NOMO-1 treated with DMSO at 0.1 percent for 48 hours (cell line): Measurements from ENCODE around the gene RABAC1.
"Not testable (repeated sequence)": the region's sequence is repeated elsewhere in the genome, so short reads cannot be mapped to it uniquely, and the experiment has no call there.

ENCODE experiments used
- DNase-seq: peaks from one replicate; lab custom pipeline; 2025; ENCODE audit not compliant: unreplicated experiment; lab: John Stamatoyannopoulos, UW

Gene RABAC1

DNA sequence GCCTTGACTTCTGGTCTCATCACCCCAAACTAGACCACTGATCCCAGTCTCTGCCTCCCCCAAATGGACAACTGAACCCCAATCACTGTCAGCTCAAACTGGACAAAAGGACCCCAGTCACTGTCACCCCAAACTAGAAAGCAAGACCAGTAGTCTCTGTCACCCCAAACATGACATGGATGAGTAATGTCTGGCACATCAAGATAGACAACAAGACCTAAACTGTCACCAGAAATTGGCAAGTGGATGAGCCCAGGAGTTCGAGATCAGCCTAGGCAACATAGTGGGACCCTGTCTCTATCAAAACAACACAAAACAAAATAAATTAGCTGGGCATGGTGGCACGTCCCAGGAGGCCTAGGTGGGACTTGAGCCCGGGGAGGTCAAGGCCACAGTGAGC lies 12.0 kb downstream of the RABAC1 start:
- no peak for DNase-seq

DNA sequence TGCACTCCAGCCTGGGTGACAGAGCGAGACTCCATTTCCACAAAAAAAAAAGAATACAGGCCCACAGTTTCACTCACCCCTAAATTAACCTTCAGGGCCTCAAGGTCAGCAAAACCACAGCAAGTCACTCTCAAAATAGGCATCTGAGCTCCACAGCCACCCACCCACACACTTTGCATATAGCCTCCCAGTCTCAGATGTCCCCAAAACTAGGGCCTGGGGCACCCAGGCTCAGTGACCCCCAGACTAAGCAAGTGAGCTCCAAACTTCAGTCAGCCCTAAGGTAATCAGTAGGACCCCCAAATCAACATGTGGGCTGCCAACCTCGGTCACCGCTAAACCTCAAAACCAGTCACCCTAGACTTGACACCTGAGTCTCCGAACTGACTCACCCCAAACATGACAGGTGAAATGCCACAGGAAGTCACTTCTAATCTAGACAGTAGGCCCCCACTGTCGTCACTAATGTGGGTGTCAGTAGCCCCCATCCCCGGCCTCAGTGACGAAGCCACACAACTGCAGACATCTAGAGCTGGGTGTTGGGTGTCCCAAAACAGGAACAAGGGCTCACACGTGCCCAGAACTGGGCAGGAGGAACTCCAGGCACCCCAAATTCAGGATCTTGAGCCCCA lies 13.9 kb downstream of the RABAC1 start:
- DNase-seq: no peak

DNA sequence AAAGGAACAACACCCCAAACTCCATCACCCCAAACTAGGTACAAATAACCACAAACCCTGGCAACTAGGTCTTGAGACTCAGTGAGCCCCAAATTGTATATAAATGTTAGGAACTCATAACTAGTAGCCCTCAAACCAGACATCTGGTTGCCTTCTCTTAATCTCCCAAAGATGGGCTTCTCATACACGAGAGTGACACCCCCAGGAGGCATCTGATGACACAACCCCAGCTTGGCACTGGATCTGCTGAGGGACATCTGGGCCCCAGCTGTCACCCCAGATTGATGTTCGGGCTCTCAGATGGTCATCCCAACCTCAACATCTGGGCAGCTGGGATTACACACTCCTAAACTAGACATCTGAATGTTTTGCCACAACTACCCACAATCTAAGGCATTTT lies 14.8 kb downstream of the RABAC1 start:
- no peak for DNase-seq

DNA sequence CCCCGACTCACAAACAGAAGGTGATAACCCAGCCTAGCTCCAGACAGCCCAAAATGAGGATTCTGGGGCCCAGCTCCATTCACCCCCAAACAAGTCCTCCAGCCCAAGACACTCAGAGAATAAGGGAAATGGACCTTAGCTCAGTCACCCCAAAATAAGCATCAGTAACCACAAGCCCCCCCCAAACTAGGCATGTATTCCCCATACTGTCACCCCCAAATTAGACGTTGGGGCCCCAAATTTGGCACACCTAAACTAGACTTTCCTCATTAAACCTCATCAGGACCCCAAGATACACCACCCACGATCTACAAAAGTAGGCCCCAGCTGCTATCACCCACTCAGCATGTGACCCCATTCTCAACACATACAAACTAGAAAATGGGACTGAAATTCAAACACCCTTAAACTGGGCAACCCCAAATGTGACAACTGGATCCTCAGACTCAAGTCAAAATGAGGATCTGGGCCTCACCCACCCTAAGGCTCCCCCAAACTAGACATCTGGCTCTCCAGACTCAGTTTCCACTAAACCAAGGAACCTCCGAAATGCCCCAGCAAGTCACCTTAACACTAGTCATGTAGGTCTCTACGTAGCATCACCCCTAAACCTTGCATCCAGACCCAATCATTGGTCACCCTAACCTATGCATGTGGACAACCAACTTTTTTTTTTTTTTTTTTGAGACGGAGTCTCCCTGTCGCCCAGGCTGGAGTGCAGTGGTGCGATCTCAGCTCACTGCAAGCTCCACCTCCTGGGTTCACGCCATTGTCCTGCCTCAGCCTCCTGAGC lies 17.5 kb downstream of the RABAC1 start:
- DNase-seq: no peak

DNA sequence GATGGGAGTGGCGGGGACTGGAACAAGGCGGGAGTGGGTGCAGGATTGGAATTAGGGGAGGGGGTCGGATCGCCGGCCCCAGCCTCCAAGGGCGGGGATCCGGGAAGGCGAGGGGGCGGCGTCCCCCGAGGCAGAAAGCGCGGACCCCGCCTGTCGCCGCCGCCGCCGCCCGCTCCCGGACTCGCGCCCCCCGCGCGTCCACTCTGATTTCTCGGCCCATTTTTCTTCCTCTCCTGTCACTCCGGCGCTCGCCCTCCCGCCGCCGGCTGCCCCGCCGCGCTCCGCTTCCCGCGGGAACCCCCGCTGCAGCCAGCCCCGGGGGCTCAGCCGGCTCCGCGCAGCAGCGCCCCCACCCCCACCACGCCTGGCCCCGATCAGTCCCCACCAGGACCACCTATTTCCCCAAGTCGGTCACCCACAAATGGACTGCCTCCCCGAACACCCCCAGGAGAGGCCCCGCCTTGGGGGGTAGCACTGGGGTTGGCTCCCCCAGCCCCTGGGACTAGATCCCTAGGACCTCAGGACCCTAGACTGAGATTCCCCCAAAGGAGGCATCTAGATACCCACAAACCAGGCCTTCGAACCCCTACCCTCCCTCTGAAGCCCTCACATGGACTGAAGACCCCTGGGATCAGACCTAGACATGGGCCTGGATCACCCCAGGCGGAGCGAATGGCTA lies 18.3 kb downstream of the RABAC1 start:
- DNase-seq: no peak

DNA sequence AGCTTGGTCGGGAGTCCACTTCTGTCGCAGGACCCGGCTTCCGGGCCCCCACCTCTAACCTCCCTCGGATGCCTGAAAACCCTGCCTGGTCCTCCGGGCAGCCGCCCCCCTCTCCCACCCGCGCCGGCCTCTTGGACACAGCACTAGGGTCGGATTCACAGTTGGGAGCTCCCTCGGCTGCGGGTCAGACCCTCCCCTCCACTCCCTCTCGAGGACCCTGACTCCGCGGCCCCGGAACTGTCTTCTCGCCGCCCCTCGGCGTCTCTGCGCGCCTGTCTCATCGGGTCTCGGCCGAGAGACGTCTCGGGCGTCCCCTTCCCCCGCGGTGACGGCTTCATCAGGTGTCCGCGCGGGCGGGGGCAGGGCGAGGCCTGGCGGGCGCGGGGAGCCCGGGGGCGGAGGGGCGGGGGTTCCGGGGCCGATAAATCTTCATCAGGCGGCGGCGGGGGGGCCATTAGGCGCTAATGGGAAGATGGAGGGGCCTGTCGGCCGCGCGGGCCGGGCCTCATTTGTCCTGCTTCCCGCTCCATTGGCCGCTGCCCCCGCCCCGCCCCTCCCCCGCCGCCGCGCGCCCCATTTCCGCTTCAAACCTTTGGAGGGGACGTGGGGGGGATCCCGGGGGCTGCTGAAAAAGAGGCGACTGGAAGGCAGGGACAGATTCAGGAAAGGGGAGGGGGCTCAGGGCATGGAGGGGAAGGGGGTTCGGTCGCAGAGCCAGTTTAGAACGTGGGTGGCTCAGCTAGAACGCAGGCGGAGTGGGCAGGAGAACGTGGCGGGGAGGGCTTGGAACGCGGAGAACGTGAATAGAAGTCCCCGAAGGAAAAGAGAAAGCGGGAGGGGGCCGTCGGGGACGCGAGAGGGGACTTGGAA lies 19.0 kb downstream of the RABAC1 start:
- peak; percentile 24 for DNase-seq

DNA sequence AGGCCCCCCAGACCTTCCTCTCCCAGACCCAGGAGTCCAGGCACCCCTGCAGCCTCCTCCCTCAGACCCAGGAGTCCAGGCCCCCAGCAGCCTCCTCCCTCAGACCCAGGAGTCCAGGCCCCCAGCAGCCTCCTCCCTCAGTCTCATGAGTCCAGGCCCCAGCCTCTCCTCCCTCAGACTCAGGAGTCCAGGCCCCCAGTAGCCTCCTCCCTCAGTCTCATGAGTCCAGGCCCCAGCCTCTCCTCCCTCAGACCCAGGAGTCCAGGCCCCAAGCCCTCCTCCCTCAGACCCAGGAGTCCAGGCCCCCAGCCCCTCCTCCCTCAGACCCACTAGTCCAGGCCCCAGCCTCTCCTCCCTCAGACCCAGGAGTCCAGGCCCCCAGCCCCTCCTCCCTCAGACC lies 19.9 kb downstream of the RABAC1 start:
- DNase-seq: not testable (repeated sequence)

DNA sequence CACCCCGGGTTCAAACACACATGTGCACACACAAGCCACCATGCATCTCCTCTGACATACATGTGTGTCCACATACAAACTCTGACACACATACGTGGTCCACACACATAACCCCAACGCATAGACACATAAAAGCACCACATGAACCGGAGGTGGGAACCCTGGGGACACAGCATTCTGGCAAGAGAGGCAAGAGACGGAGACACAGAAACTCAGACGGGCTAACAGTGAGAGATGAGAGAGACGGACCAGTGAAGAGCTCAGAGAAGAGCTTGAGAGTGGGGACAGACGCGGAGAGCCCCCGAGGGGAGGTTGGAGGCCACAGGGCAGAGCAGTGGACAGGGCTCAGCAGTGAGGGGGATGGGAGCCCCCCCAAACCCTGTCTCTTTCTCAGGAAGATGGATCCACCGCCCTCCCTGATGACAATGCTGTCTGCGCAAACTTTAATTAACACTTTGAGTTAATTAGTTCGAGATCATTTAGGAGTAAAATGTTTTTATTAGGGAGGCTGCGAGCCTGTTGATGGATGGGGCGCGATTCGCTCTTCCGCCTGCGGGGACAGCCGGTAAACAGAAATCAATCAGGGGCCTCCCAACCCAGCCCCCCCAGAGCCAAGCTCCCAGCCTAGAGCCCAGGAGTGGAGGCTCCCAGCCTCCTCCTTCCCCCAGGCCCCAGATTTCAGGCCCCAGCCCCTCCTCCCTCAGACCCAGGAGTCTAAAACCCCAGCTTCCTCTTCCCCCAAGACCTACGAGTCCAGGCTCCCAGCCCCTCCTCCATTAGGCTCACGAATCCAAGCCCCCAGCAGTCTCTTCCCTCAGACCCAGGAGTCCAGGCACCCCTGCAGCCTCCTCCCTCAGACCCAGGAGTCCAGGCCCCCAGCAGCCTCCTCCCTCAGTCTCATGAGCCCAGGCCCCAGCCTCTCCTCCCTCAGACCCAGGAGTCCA lies 21.3 kb downstream of the RABAC1 start:
- peak; percentile 36 for DNase-seq

DNA sequence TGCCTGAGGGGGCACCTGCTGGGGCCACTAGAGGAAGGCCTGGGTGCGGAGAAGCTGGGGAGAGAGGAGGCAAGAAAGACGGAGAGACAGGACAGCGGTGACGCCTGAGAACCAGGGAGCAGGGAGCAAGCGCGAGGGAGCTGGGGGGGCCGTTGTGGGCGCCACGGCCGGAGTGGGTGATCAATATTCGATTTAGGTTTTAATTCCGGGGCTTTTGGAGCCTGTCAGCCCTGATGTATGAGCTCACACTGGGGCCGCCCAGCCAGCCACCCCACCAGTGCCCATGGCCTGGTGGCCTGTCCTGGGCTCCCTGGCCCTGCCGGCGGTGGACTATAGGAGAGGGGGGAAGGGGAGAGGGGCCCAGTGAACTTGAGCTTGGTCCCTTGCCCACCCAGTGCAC lies 22.2 kb downstream of the RABAC1 start:
- no peak for DNase-seq

DNA sequence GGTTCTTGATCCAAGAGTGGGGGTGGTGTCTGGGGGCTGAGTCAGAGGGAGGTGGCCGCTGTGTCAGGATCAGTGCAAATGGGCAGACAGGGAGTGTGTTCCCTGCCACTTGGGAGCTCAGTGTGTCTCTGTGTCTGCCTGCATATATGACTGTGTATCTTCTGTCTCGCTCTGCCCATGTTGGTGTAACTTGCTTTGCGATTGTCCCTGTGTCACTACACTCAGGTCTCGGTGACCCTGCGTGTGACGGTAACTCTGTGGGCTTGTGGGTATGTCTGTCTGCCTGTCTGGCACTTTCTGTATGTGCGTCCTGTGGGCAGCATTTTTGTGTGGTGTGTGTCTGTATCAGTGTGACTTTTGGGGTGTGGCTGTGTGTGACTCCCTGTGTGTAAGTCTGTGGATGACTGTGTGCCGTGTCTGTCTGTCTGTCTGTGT lies 22.7 kb downstream of the RABAC1 start:
- DNase-seq: no peak

DNA sequence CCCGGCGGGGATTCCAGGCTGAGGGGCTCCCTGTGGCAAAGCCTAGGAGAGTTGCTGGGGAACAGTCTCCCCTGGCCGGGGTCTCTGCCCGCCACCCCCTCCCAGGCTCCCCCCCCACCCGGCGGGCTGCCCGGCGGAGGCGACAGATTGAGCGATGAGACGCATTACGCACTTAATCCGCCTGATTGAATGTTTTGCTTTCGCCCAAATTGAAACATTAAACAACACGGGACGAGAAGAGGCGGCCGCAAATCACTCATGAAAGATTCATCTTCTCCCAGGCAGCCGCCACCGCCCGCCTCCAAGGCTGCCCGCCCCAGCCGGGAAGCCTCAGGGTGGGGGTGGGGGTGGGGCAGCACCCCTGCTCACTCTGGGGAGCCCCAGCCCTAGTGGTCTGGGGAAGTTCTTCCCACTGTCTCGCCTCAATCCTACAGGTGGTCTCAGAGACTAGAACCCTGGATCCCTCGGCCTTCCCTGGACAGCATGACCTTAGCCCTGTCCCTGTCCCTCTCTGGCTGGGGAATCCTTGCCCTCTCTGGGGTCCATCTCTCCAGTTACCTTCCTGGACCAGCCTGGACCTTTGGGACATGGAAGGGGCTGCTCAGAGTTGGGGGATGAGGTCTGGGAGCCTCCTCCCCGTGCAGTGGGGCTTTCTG lies 23.2 kb downstream of the RABAC1 start:
- no peak for DNase-seq

DNA sequence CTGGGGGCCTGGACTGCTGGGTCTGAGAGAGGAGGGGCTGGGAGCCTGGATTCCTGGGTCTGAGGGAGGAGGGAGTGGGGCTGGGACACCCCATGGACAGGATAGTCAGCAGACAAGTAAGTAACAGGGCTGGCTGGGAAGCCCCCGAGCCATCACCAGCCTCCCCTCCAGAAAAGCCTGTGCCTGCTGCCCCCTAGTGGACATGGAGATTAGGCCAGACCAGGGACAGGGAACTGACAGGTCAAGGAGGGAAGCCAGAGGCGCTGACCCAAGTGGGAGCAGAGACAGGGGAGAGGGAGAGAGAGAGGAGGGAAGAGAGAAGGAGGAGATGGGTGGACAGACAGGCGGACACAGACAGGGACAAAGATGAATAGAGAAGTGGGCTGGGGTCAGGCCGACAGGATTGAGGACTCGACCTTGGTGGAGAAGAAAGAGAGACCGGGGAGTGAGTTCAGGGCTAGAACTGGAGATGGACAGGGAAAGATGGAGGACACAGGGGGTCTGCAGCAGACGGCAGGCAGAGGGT lies 24.2 kb downstream of the RABAC1 start:
- DNase-seq: peak; percentile 46

DNA sequence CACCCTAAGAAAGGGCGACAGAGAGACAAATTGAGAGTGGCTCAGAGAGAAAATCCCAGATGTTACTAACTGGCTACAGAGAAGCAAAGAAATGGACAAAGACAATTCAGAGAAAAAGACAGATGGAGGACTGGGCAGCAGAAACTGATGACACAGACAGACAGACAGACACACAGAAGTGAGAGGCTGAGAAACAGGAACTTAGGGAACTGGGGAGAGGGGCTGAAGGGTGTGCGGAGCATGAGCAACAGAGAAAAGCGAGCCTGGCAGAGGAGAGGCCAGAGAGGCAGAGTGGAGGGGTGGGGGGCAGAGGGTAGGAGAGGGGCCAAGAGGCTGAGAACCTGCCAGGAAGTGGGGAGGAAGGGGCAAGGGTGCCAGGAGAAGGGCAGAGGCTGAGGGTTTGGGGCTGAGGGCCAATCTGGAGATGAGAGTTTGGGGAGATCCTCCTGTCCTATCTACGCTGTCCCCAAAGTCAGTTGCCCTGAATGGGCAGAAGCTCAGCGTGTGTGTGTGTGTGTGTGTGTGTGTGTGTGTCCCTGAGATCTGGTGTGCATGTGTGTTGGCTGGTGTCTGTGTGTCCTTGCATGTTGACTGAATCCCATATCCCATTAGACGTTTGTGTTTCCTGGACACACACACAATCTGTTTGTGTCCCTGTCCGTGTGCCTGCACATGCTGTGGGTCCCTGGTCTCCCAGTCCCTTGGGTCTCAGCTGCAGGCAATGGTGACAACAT lies 25.3 kb downstream of the RABAC1 start:
- DNase-seq: peak; percentile 31

DNA sequence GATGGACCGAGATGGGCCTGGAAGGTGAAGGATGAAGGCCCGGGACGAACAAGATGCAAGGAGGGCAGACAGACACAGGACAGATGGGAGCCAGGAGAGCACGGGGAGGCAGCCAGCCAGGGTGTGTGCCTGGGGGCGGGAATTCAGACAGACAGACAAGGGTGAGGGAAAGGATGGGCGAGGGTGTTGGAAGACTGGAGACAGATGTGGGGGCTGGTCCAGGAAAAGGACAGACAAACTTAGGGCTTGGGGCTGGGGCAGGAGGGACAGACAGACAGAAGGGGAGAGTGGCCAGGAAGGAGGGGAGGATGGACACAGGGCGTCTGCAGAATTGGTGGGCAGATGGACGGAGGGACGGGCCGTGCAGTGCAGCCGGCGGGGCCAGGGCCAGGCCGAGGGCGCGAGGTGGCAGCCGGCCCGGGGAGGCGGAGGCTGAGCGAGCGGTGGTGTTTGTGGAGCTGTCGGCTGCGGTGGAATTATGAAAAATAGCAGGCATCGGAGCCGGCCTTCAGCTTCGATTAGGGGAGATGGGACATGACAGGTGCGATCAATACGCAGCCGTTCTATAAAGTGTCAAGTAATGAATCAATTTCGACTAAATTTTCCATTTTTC lies 26.3 kb downstream of the RABAC1 start:
- DNase-seq: no peak

DNA sequence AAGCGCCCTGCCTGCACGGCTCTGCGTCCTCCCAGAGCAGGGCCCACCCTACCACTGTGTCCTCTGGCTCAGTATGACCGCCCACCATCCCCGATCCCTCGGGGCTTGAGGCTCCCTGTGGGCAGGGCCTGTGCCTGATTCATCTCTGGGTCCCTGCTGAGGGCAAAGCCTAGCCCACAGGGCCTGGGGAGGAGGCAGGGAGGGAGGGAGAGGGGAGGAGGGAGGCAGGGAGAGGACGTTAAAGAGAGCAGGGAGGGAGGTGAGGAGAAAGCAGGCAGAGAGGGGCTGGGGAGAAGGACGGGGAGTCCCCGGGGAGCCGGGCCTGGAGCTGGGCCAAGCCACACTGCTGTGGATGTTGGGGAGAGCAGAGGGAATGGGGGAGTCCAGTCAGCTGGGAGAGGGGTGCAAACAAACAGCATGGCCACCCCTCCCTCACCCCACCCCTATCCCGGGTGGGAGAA lies 26.8 kb downstream of the RABAC1 start:
- DNase-seq: no peak

DNA sequence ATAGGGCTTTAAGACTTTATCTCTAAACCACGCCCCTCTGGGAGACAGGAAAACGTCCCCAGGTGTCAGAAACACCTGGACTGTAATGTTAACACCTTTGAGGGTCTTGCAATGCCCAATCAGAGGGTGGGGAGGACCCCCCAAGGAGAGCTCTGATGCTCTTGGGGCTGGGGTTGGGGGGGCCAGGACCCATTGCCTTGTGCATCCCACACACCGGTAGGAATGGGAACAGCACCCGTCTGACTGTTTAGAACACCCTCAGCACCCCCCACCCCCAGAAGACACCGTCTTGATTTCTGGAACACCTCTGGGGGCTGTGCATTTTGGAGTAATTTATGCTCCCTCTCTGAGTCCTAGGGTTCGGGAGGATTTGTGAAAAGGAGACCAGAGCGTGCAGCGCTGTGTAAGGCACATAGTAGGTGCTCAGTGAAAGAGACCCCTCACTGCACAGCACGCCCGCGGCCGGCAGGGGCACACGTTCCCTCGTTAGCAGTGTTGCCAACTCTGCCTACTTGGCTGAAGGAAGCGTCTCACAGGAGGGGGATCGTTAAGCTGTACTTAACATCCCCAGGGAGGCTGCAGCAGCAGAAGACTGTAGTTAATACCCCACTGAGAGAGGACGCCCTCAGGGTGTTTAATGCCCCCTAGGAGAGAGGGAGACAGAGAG lies 28.1 kb downstream of the RABAC1 start:
- no peak for DNase-seq

DNA sequence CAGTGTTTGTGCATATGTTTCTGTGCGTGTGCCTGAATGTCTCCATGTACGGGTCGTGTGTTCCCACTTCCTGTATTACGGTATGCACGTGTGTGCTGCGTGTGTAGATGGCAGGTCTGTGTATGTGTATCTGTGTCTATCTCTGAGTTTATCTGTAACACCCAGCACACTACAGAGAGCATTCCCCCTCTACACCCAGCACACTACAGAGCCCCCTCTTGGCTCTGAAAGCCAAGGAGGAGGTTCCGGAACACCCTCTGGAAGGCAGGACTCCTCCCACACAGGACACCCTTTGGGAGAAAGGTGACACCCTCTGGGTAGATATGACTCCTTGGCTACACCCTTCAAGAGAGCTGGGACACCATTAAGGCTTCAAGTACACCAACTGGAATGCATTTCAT lies 28.8 kb downstream of the RABAC1 start:
- DNase-seq: no peak
